ENCODE data around the gene ZCCHC8.

ZCCHC8 gene

GRCh38 chr12:122500685-122501488, at the start of gene ZCCHC8:
ZCCHC8 (minus strand) TSS chr12:122500932; CDS start chr12:122500840, 92 bp downstream.
- in situ Hi-C loops (cut with MboI; ENCODE audit: low sequenced_read_pairs): no loop called here

- in situ Hi-C loops (cut with MboI; ENCODE audit: low sequenced_read_pairs): no loop called here
Observed at GRCh38 chr12:122547330-122547729, 46.6 kb upstream of the ZCCHC8 start.

GRCh38 chr12:122545855-122546254, 45.1 kb upstream of the ZCCHC8 start:
- in situ Hi-C loops (cut with MboI; ENCODE audit: low sequenced_read_pairs): no loop called here

GRCh38 chr12:122544537-122544936, 43.8 kb upstream of the ZCCHC8 start:
- in situ Hi-C loops (cut with MboI; ENCODE audit: low sequenced_read_pairs): no loop called here

- in situ Hi-C loops (cut with MboI; ENCODE audit: low sequenced_read_pairs): no loop called here
Observed at GRCh38 chr12:122538496-122538895, 37.8 kb upstream of the ZCCHC8 start.

- in situ Hi-C loops (cut with MboI; ENCODE audit: low sequenced_read_pairs): no loop called here
Observed at GRCh38 chr12:122537021-122537420, 36.3 kb upstream of the ZCCHC8 start.

- in situ Hi-C loops (cut with MboI; ENCODE audit: low sequenced_read_pairs): no loop called here
Observed at GRCh38 chr12:122533856-122534255, 33.1 kb upstream of the ZCCHC8 start.

GRCh38 chr12:122528992-122529391, 28.3 kb upstream of the ZCCHC8 start:
- in situ Hi-C loops (cut with MboI; ENCODE audit: low sequenced_read_pairs): no loop called here

GRCh38 chr12:122528582-122528981, 27.9 kb upstream of the ZCCHC8 start:
- in situ Hi-C loops (cut with MboI; ENCODE audit: low sequenced_read_pairs): no loop called here

- in situ Hi-C loops (cut with MboI; ENCODE audit: low sequenced_read_pairs): no loop called here
Observed at GRCh38 chr12:122527478-122527944, 26.8 kb upstream of the ZCCHC8 start.

GRCh38 chr12:122526683-122527477, 26.1 kb upstream of the ZCCHC8 start, which contains the start of the genes KNTC1 and RSRC2:
KNTC1 (plus strand) TSS chr12:122527249; CDS start chr12:122530064, 2,815 bp downstream.
RSRC2 (minus strand) TSS chr12:122526936; CDS start chr12:122526853, 83 bp downstream.
- in situ Hi-C loops (cut with MboI; ENCODE audit: low sequenced_read_pairs): no loop called here

- in situ Hi-C loops (cut with MboI; ENCODE audit: low sequenced_read_pairs): no loop called here
Observed at GRCh38 chr12:122523846-122524718, 23.4 kb upstream of the ZCCHC8 start.

- in situ Hi-C loops (cut with MboI; ENCODE audit: low sequenced_read_pairs): no loop called here
Observed at GRCh38 chr12:122523280-122523679, 22.5 kb upstream of the ZCCHC8 start.

- in situ Hi-C loops (cut with MboI; ENCODE audit: low sequenced_read_pairs): no loop called here
Observed at GRCh38 chr12:122520676-122521075, 19.9 kb upstream of the ZCCHC8 start.

- in situ Hi-C loops (cut with MboI; ENCODE audit: low sequenced_read_pairs): no loop called here
Observed at GRCh38 chr12:122519418-122519817, 18.7 kb upstream of the ZCCHC8 start.

- in situ Hi-C loops (cut with MboI; ENCODE audit: low sequenced_read_pairs): no loop called here
Observed at GRCh38 chr12:122518908-122519307, 18.2 kb upstream of the ZCCHC8 start.

GRCh38 chr12:122517877-122518276, 17.1 kb upstream of the ZCCHC8 start:
- in situ Hi-C loops (cut with MboI; ENCODE audit: low sequenced_read_pairs): no loop called here

- in situ Hi-C loops (cut with MboI; ENCODE audit: low sequenced_read_pairs): no loop called here
Observed at GRCh38 chr12:122516544-122517361, 16.0 kb upstream of the ZCCHC8 start.

GRCh38 chr12:122515275-122515674, 14.5 kb upstream of the ZCCHC8 start:
- in situ Hi-C loops (cut with MboI; ENCODE audit: low sequenced_read_pairs): no loop called here

GRCh38 chr12:122513660-122514059, 12.9 kb upstream of the ZCCHC8 start:
- in situ Hi-C loops (cut with MboI; ENCODE audit: low sequenced_read_pairs): no loop called here

Measured in hTERT RPE-1 (cell line).